SK-N-MC (cell line): Measurements from ENCODE around the gene TMEM147.

Experiments used
- EZH2 ChIP-seq: fragments of 200-600 bp; sonication (generic); IDR thresholded peaks from one replicate; pipeline ENCODE4 v1.6.1; 2017; ENCODE audit warnings: antibody characterized with exemption
- FOXP2 ChIP-seq: optimal IDR thresholded peaks from 2 replicates; pipeline ENCODE3; 2011; ENCODE audit warnings: mild to moderate bottlenecking, moderate library complexity; ENCODE audit not compliant: insufficient read depth; ENCODE audit errors: extremely low read length, control extremely low read depth
- POLR2AphosphoS5 ChIP-seq: IDR thresholded peaks from 2 replicates; pipeline ENCODE4 v1.6.1; 2012; ENCODE audit warnings: mild to moderate bottlenecking, low read depth, low read length, borderline replicate concordance

DNA sequence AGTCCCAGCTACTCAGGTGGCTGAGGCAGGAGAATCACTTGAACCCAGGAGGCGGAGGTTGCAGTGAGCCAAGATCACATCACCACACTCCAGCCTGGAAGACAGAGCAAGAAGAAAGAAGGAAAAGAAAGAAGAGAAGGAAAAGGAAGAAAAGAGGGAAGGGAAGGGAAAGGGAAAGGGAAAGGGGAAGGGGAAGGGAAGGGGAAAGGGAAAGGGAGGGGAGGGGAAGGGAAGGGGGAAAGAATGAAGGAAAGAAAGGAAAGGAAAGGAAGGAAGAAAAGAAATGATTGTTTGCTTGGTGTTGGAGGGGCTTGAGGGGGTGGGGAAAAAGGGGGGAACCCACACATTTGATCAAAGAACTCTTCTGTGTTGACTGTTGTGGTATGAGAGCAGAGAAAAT lies 50.5 kb downstream of the TMEM147 start:
- TF ChIP-seq EZH2, result no peak
- TF ChIP-seq POLR2AphosphoS5, result no peak
- TF ChIP-seq FOXP2, result no peak
